HG03280 (cell line): ENCODE results near the gene TIMP1.
"Not testable (repeated sequence)": the region's sequence is repeated elsewhere in the genome, so short reads cannot be mapped to it uniquely, and the experiment has no call there.

Source experiments
- ATAC-seq: cut with Tn5 transposase; IDR thresholded peaks from one replicate; pipeline ENCODE4 v1.9.1; 2021; ENCODE audit warnings: mild to moderate bottlenecking, moderate library complexity; ENCODE audit not compliant: unreplicated experiment

TIMP1 gene

GRCh38 chrX:47597222-47597621, 15.0 kb downstream of the TIMP1 start:
- ATAC-seq: no peak

GRCh38 chrX:47603125-47603524, 20.9 kb downstream of the TIMP1 start:
- not testable (repeated sequence) for ATAC-seq

GRCh38 chrX:47605024-47605423, 22.8 kb downstream of the TIMP1 start:
- no peak for ATAC-seq

GRCh38 chrX:47607091-47607490, 24.9 kb downstream of the TIMP1 start:
- ATAC-seq: no peak

GRCh38 chrX:47608130-47608810, 26.0 kb downstream of the TIMP1 start:
- ATAC-seq: no peak

GRCh38 chrX:47610511-47610910, 28.3 kb downstream of the TIMP1 start:
- no peak for ATAC-seq

- no peak for ATAC-seq
Measured at GRCh38 chrX:47611489-47611888, 29.3 kb downstream of the TIMP1 start.

- no peak for ATAC-seq
Measured at GRCh38 chrX:47611926-47612325, 29.7 kb downstream of the TIMP1 start.

GRCh38 chrX:47612418-47612817, 30.2 kb downstream of the TIMP1 start:
- no peak for ATAC-seq

GRCh38 chrX:47613082-47613481, 30.8 kb downstream of the TIMP1 start:
- ATAC-seq: no peak

- ATAC-seq: no peak
Measured at GRCh38 chrX:47614618-47615017, 32.4 kb downstream of the TIMP1 start.

- ATAC-seq: no peak
Measured at GRCh38 chrX:47618923-47619485, 36.8 kb downstream of the TIMP1 start.

GRCh38 chrX:47619486-47620302, 37.5 kb downstream of the TIMP1 start, which contains the start of gene SYN1:
SYN1 (minus strand) TSS chrX:47619857; CDS start chrX:47619728, 129 bp downstream.
- ATAC-seq: peak; percentile 87

- ATAC-seq: no peak
Measured at GRCh38 chrX:47620303-47620685, 38.1 kb downstream of the TIMP1 start.

- ATAC-seq: no peak
Measured at GRCh38 chrX:47621851-47622250, 39.6 kb downstream of the TIMP1 start.

GRCh38 chrX:47623540-47624027, 41.3 kb downstream of the TIMP1 start:
- ATAC-seq: no peak

- ATAC-seq: no peak
Measured at GRCh38 chrX:47625365-47625764, 43.1 kb downstream of the TIMP1 start.

- ATAC-seq: no peak
Measured at GRCh38 chrX:47628982-47629381, 46.7 kb downstream of the TIMP1 start.

- ATAC-seq: no peak
Measured at GRCh38 chrX:47629419-47630200, 47.4 kb downstream of the TIMP1 start, which contains the start of gene CFP. CFP (minus strand) TSS chrX:47629930; CDS start chrX:47629844, 86 bp downstream.

GRCh38 chrX:47631676-47632075, 49.4 kb downstream of the TIMP1 start:
- no peak for ATAC-seq

- ATAC-seq: no peak
Measured at GRCh38 chrX:47632666-47633065, 50.4 kb downstream of the TIMP1 start.
